ENCODE results near the gene CADPS.

- TF ChIP-seq CTCF (IDR thresholded peaks at IDR 0.05) (no peak), ZFX (IDR thresholded peaks at IDR 0.05; ENCODE audit: borderline replicate concordance) (no peak)
Observed at GRCh38 chr3:62655056-62655690, 220.0 kb downstream of the CADPS start.

Measured in 22Rv1 (cell line).